IMR-90 (cell line): Measurements from ENCODE around the gene LUZP2. TPM values are rescaled to one million over a fixed set of nuclear protein-coding genes. Genes with fewer than 3 reads are reported as not detected.

Source experiments
- ATAC-seq: fragments of 200-7000 bp; cut with Tn5 transposase; 2 replicates; pipeline ENCODE4 v1.9.1; 2020; ENCODE audit warnings: low read depth, mild to moderate bottlenecking, moderate library complexity
- BruUV-seq: library from RNA; stranded (reverse); fragments of 400-500 nt; replicated peaks from 2 replicates; lab custom pipeline; 2021; lab: Mats Ljungman, UMichigan
- CTCF ChIA-PET: fragments of 300-600 bp; formaldehyde crosslinking; extraction: SDS; loops from one replicate; lab custom pipeline; 2021; ENCODE audit warnings: antibody characterized with exemption; lab: Yijun Ruan, JAX
- POLR2A ChIA-PET: fragments of 300-600 bp; sonication (Branson Sonifier 250); formaldehyde crosslinking; loops from one replicate; lab custom pipeline; 2022; ENCODE audit warnings: antibody characterized with exemption; ENCODE audit not compliant: unreplicated experiment; lab: Charles Lee
- DNase-seq: peaks from one replicate; pipeline ENCODE4 v3.0.0; 2013
- H2AFZ ChIP-seq: replicated peaks from 2 replicates; pipeline ENCODE3; 2013; ENCODE audit warnings: low read length, mild to moderate bottlenecking; ENCODE audit not compliant: poor library complexity
- H2AK5ac ChIP-seq: 2 replicates; pipeline ENCODE4 v1.6.1; 2013; ENCODE audit warnings: low read depth, low read length, inconsistent platforms
- H2AK9ac ChIP-seq: replicated peaks from 2 replicates; pipeline ENCODE3; 2013; ENCODE audit warnings: mild to moderate bottlenecking, low read depth, low read length, moderate library complexity; ENCODE audit not compliant: poor library complexity
- H2BK120ac ChIP-seq: 2 replicates; pipeline ENCODE4 v1.6.1; 2013; ENCODE audit warnings: low read depth, low read length, inconsistent platforms
- H2BK15ac ChIP-seq: 3 replicates; pipeline ENCODE4 v1.6.1; 2013; ENCODE audit warnings: low read depth, low read length, inconsistent platforms
- H2BK20ac ChIP-seq: 2 replicates; pipeline ENCODE4 v1.6.1; 2013; ENCODE audit warnings: low read depth, mild to moderate bottlenecking, inconsistent platforms, low read length, moderate library complexity
- H2BK5ac ChIP-seq: 2 replicates; pipeline ENCODE4 v1.6.1; 2013; ENCODE audit warnings: mild to moderate bottlenecking, low read depth, low read length, inconsistent platforms; ENCODE audit not compliant: poor library complexity, severe bottlenecking
- H3K14ac ChIP-seq: replicated peaks from 2 replicates; pipeline ENCODE4 v1.6.1; 2013; ENCODE audit warnings: low read depth, low read length, inconsistent platforms
- H3K18ac ChIP-seq: 2 replicates; pipeline ENCODE4 v1.6.1; 2013; ENCODE audit warnings: low read depth, low read length, control low read depth
- H3K23ac ChIP-seq: 2 replicates; pipeline ENCODE4 v1.6.1; 2013; ENCODE audit warnings: low read depth, low read length, inconsistent platforms
- H3K27ac ChIP-seq: 2 replicates; pipeline ENCODE4 v1.5.1; 2013; ENCODE audit warnings: mild to moderate bottlenecking, control low read depth, low read length; ENCODE audit not compliant: insufficient read depth
- H3K27me3 ChIP-seq: 2 replicates; pipeline ENCODE4 v1.6.1; 2013; ENCODE audit warnings: low read length; ENCODE audit not compliant: control insufficient read depth, insufficient read depth
- H3K36me3 ChIP-seq: 2 replicates; pipeline ENCODE4 v1.6.1; 2013; ENCODE audit warnings: low read length, mixed read lengths; ENCODE audit not compliant: control insufficient read depth, insufficient read depth
- H3K4ac ChIP-seq: 2 replicates; pipeline ENCODE4 v1.6.1; 2013; ENCODE audit warnings: low read depth, low read length, inconsistent platforms
- H3K4me1 ChIP-seq: 2 replicates; pipeline ENCODE4 v1.6.1; 2013; ENCODE audit warnings: low read length, mixed read lengths; ENCODE audit not compliant: control insufficient read depth, insufficient read depth
- H3K4me2 ChIP-seq: 2 replicates; pipeline ENCODE4 v1.6.1; 2013; ENCODE audit warnings: low read depth, mild to moderate bottlenecking, control low read depth, low read length, moderate library complexity
- H3K4me3 ChIP-seq: 2 replicates; pipeline ENCODE4 v1.5.1; 2013; ENCODE audit warnings: low read depth, mild to moderate bottlenecking, control low read depth, low read length, moderate library complexity; ENCODE audit not compliant: insufficient read depth
- H3K56ac ChIP-seq: 2 replicates; pipeline ENCODE4 v1.6.1; 2013; ENCODE audit warnings: low read length, inconsistent platforms; ENCODE audit not compliant: insufficient read depth; ENCODE audit errors: extremely low read depth
- H3K79me1 ChIP-seq, 2 experiments: 2 replicates each; pipeline ENCODE4 v1.6.1; 2013; ENCODE audit warnings: low read length in 2 of 2, inconsistent platforms in 1 of 2, low read depth in 1 of 2
- H3K9ac ChIP-seq: 2 replicates; pipeline ENCODE4 v1.6.1; 2013; ENCODE audit warnings: low read depth, low read length, control low read depth
- H3K9me1 ChIP-seq: 2 replicates; pipeline ENCODE4 v1.6.1; 2013; ENCODE audit warnings: low read length, inconsistent platforms; ENCODE audit not compliant: insufficient read depth
- H3K9me3 ChIP-seq: 2 replicates; pipeline ENCODE4 v1.6.1; 2013; ENCODE audit warnings: low read length; ENCODE audit not compliant: control insufficient read depth, insufficient read depth
- H4K20me1 ChIP-seq: 2 replicates; pipeline ENCODE4 v1.6.1; 2013; ENCODE audit warnings: low read length, inconsistent platforms; ENCODE audit not compliant: insufficient read depth
- H4K5ac ChIP-seq: 2 replicates; pipeline ENCODE4 v1.6.1; 2013; ENCODE audit warnings: mild to moderate bottlenecking, low read depth, low read length, control low read depth
- H4K8ac ChIP-seq, 2 experiments: 2 replicates each; pipeline ENCODE4 v1.6.1; 2013; ENCODE audit warnings: low read depth in 2 of 2, low read length in 2 of 2, control low read depth in 1 of 2, inconsistent platforms in 1 of 2
- H4K91ac ChIP-seq: 2 replicates; pipeline ENCODE4 v1.6.1; 2013; ENCODE audit warnings: low read depth, low read length, inconsistent platforms; ENCODE audit not compliant: insufficient read depth
- BHLHE40 ChIP-seq: fragments of 150-350 bp; IDR thresholded peaks from 2 replicates; pipeline ENCODE4 v1.6.1; 2016; ENCODE audit warnings: mild to moderate bottlenecking, low read depth, low read length
- CEBPB ChIP-seq: IDR thresholded peaks from 2 replicates; pipeline ENCODE4 v1.6.1; 2012; ENCODE audit warnings: low read depth, low read length, improper control_type of control experiment
- CHD1 ChIP-seq: IDR thresholded peaks from 2 replicates; pipeline ENCODE4 v1.6.1; 2012; ENCODE audit warnings: low read depth, low read length, improper control_type of control experiment
- CTCF ChIP-seq: conservative IDR thresholded peaks from 2 replicates; pipeline ENCODE4 v1.5.1; 2012; ENCODE audit warnings: mild to moderate bottlenecking, low read depth, low read length, improper control_type of control experiment
- ELK1 ChIP-seq: fragments of 150-350 bp; IDR thresholded peaks from 2 replicates; pipeline ENCODE4 v1.6.1; 2016; ENCODE audit warnings: low read depth, mild to moderate bottlenecking, low read length, moderate library complexity, borderline replicate concordance
- FOS ChIP-seq: fragments of 150-350 bp; IDR thresholded peaks from 2 replicates; pipeline ENCODE4 v1.6.1; 2016; ENCODE audit warnings: low read depth, low read length
- MAFK ChIP-seq: IDR thresholded peaks from 2 replicates; pipeline ENCODE4 v1.6.1; 2012; ENCODE audit warnings: low read depth, low read length, improper control_type of control experiment
- MAZ ChIP-seq: IDR thresholded peaks from 2 replicates; pipeline ENCODE4 v1.6.1; 2012; ENCODE audit warnings: low read depth, mild to moderate bottlenecking, low read length, improper control_type of control experiment, moderate library complexity, borderline replicate concordance
- MXI1 ChIP-seq: IDR thresholded peaks from 2 replicates; pipeline ENCODE4 v1.6.1; 2012; ENCODE audit warnings: low read depth, mild to moderate bottlenecking, low read length, moderate library complexity, borderline replicate concordance
- POLR2A ChIP-seq: IDR thresholded peaks from 2 replicates; pipeline ENCODE4 v1.6.1; 2012; ENCODE audit warnings: mild to moderate bottlenecking, low read depth, low read length
- RAD21 ChIP-seq: IDR thresholded peaks from 2 replicates; pipeline ENCODE4 v1.6.1; 2012; ENCODE audit warnings: low read length, improper control_type of control experiment
- RCOR1 ChIP-seq: IDR thresholded peaks from 2 replicates; pipeline ENCODE4 v1.6.1; 2012; ENCODE audit warnings: mild to moderate bottlenecking, low read length, improper control_type of control experiment; ENCODE audit not compliant: insufficient replicate concordance
- RFX5 ChIP-seq: IDR thresholded peaks from 2 replicates; pipeline ENCODE4 v1.8.0; 2012; ENCODE audit warnings: low read depth, mild to moderate bottlenecking, low read length, moderate library complexity
- USF2 ChIP-seq: fragments of 150-350 bp; IDR thresholded peaks from 2 replicates; pipeline ENCODE4 v1.6.1; 2017; ENCODE audit warnings: mild to moderate bottlenecking, antibody characterized with exemption, low read length, low read depth
- WGBS, 2 experiments: methylation state at CpG; one replicate each; pipeline versions ENCODE4 v1.1.5 to v1.1.7; 2013; ENCODE audit warnings: missing lambda C conversion rate in 2 of 2; ENCODE audit not compliant: insufficient read length in 1 of 2; ENCODE audit errors: extremely low coverage in 2 of 2; 5-methylcytosine and 5-hydroxymethylcytosine counted together
- dilution Hi-C: fragments of 300-500 bp; cut with HindIII; formaldehyde crosslinking; loops from one replicate; pipeline ENCODE4 v1.14.3; 2018; ENCODE audit warnings: low sequenced_read_pairs; ENCODE audit not compliant: unreplicated experiment
- in situ Hi-C: fragments of 300-500 bp; cut with MboI; formaldehyde crosslinking; loops from 3 replicates; pipeline ENCODE4 v1.14.3; 2019; ENCODE audit warnings: low sequenced_read_pairs, inconsistent platforms, mixed read lengths
- intact Hi-C: fragments of 100-400 bp; cut with micrococcal nuclease; formaldehyde crosslinking; loops from 2 replicates; pipeline ENCODE4 v1.10.0; 2022
- polyA plus RNA-seq, 3 experiments: library from polyadenylated mRNA; depleted of rRNA; stranded (reverse); fragments of >200 nt; gene quantifications; 2 replicates each; pipeline ENCODE4 v1.2.3, GENCODE V29; 2012; ENCODE audit warnings: low replicate concordance in 1 of 3
- total RNA-seq: library from RNA; depleted of rRNA; stranded (reverse); fragments of >200 nt; gene quantifications from 2 replicates; pipeline ENCODE4 v1.2.3, GENCODE V29; 2012

Gene LUZP2
- total and polyA plus RNA-seq, 2 of the 4 experiments (the other 2 are of a cell fraction): 0.89 to 2.0 TPM

- intact Hi-C loops: no loop called here
- no peak overlapping the region for H3K4me3 ChIP-seq
- no peaks in the 10 kb centered on the region for H3K36me3 ChIP-seq
- no peak for DNase-seq
- H4K5ac ChIP-seq: no peak overlapping the region
- H3K14ac ChIP-seq: no peak overlapping the region
- ATAC-seq: no peak
- H2BK120ac ChIP-seq: no peak overlapping the region
- H3K79me1 ChIP-seq: no peaks in the 10 kb centered on the region
- no peak overlapping the region for H2AFZ ChIP-seq
- POLR2A ChIA-PET: no interaction called here
- H3K23ac ChIP-seq: no peak overlapping the region
- CTCF ChIA-PET: interaction anchor here (1.4 kb wide), 1 partner anchor 12 kb away, joined by 3 read pairs; no protein-coding TSS in a partner anchor
- no peak overlapping the region for H3K27ac ChIP-seq
- no TSS peak for BruUV-seq
- no peak overlapping the region for H2BK20ac ChIP-seq
- H3K18ac ChIP-seq: no peak overlapping the region
- no peak overlapping the region for H3K4me2 ChIP-seq
- H4K91ac ChIP-seq: no peak overlapping the region
- H3K9me1 ChIP-seq: no peaks in the 10 kb centered on the region
- no peak overlapping the region for H3K9ac ChIP-seq
- H3K56ac ChIP-seq: no peak overlapping the region
- H3K4me1 ChIP-seq: no peaks in the 10 kb centered on the region
- no peak overlapping the region for H3K4ac ChIP-seq
- no peak overlapping the region for H2AK9ac ChIP-seq
- no peaks in the 10 kb centered on the region for H4K20me1 ChIP-seq
- H4K8ac ChIP-seq: no peak overlapping the region
- no peak overlapping the region for H2AK5ac ChIP-seq
- no peak overlapping the region for H2BK15ac ChIP-seq
- H2BK5ac ChIP-seq: no peak overlapping the region
- H3K27me3 ChIP-seq: no peaks in the 10 kb centered on the region
- dilution Hi-C loops: no loop called here
- H3K9me3 ChIP-seq: no peaks in the 10 kb centered on the region
- in situ Hi-C loops: loop anchor here (25.0 kb wide), 1 partner anchor 1691 kb away; no protein-coding TSS in a partner anchor
- TF ChIP-seq MAFK (no peak), CEBPB (no peak), MXI1 (no peak), CHD1 (no peak), USF2 (no peak), RCOR1 (no peak), BHLHE40 (no peak), RFX5 (no peak), MAZ (no peak), FOS (no peak), ELK1 (no peak), CTCF (no peak), RAD21 (no peak), POLR2A (no peak)
- WGBS, 2 experiments: no CpG with 5 or more reads among the region's 5 CpGs
Measured at GRCh38 chr11:24521601-24522000, 24.7 kb downstream of the LUZP2 start.
